HL-60 (cell line): ENCODE measurements around the gene FHIT.

ENCODE experiments used
- DNase-seq, 2 experiments: peaks; one replicate each; pipeline ENCODE4 v3.0.0-alpha.2; 2010 to 2020; ENCODE audit warnings: low read depth in 1 of 2, low spot score in 1 of 2
- H3K27ac ChIP-seq: fragments of 250-450 bp; sonication (Bioruptor Pico); replicated peaks from 2 replicates; pipeline ENCODE4 v1.5.1; 2020; ENCODE audit warnings: mild to moderate bottlenecking, moderate library complexity
- H3K27me3 ChIP-seq: fragments of 250-450 bp; sonication (Bioruptor Pico); 2 replicates; pipeline ENCODE4 v1.5.1; 2021; ENCODE audit warnings: mild to moderate bottlenecking, moderate library complexity; ENCODE audit not compliant: insufficient read depth, poor library complexity, severe bottlenecking
- H3K4me3 ChIP-seq: replicated peaks from 2 replicates; pipeline ENCODE4 v1.5.1; 2011; ENCODE audit warnings: mild to moderate bottlenecking, control low read depth, low read length; ENCODE audit not compliant: insufficient read depth
- CTCF ChIP-seq: IDR thresholded peaks from one replicate; pipeline ENCODE4 v1.5.1; 2011; ENCODE audit warnings: low read length, control low read depth, inconsistent platforms; ENCODE audit not compliant: insufficient read depth
- GABPA ChIP-seq: IDR thresholded peaks from 2 replicates; pipeline ENCODE4 v1.6.1; 2012; ENCODE audit warnings: low read depth
- POLR2AphosphoS5 ChIP-seq: IDR thresholded peaks from 2 replicates; pipeline ENCODE4 v1.6.1; 2012; ENCODE audit warnings: low read depth
- REST ChIP-seq: IDR thresholded peaks from 2 replicates; pipeline ENCODE4 v1.6.1; 2012; ENCODE audit warnings: low read depth; ENCODE audit not compliant: insufficient replicate concordance
- SPI1 ChIP-seq: IDR thresholded peaks from 2 replicates; pipeline ENCODE4 v1.6.1; 2012; ENCODE audit warnings: low read depth, mild to moderate bottlenecking, borderline replicate concordance

Gene FHIT

GRCh38 chr3:60125686-60126085 is 1125.6 kb downstream of the FHIT start:
- DNase-seq, result no peak

GRCh38 chr3:60120245-60120644 is 1131.0 kb downstream of the FHIT start:
- H3K27ac ChIP-seq, result no peak overlapping the region
- TF ChIP-seq GABPA (no peak), REST (no peak), CTCF (no peak), SPI1 (no peak), POLR2AphosphoS5 (no peak)
- no peaks in the 10 kb centered on the region for H3K27me3 ChIP-seq
- DNase-seq, result no peak
- H3K4me3 ChIP-seq, result no peak overlapping the region

More at GRCh38 chr3:60125686-60126085, 1125.6 kb downstream of the FHIT start:
- TF ChIP-seq REST (no peak), POLR2AphosphoS5 (no peak), GABPA (no peak), SPI1 (no peak), CTCF (no peak)
- Histone ChIP-seq H3K27me3 (no peaks in the 10 kb centered on the region), H3K27ac (no peak overlapping the region), H3K4me3 (no peak overlapping the region)

GRCh38 chr3:60114191-60114590 is 1137.1 kb downstream of the FHIT start:
- H3K27ac ChIP-seq, result no peak overlapping the region
- H3K4me3 ChIP-seq, result no peak overlapping the region
- TF ChIP-seq REST (no peak), GABPA (no peak), CTCF (no peak)
- no peak for DNase-seq
- H3K27me3 ChIP-seq, result no peaks in the 10 kb centered on the region
